PC-3 (cell line): ENCODE measurements around the gene PRSS33.

Source experiments
- EZH2 ChIP-seq: fragments of 300-600 bp; sonication (generic); IDR thresholded peaks from one replicate; pipeline ENCODE4 v1.6.1; 2017; ENCODE audit warnings: antibody characterized with exemption, mild to moderate bottlenecking, low read length; ENCODE audit not compliant: unreplicated experiment
- TF ChIP-seq, protein P1 (sequence below): fragments of 300-600 bp; sonication (generic); conservative IDR thresholded peaks from 2 replicates; pipeline ENCODE4 v1.5.1; 2017; ENCODE audit warnings: antibody characterized with exemption, low read depth, mild to moderate bottlenecking, low read length

- TF ChIP-seq, protein P1, sequence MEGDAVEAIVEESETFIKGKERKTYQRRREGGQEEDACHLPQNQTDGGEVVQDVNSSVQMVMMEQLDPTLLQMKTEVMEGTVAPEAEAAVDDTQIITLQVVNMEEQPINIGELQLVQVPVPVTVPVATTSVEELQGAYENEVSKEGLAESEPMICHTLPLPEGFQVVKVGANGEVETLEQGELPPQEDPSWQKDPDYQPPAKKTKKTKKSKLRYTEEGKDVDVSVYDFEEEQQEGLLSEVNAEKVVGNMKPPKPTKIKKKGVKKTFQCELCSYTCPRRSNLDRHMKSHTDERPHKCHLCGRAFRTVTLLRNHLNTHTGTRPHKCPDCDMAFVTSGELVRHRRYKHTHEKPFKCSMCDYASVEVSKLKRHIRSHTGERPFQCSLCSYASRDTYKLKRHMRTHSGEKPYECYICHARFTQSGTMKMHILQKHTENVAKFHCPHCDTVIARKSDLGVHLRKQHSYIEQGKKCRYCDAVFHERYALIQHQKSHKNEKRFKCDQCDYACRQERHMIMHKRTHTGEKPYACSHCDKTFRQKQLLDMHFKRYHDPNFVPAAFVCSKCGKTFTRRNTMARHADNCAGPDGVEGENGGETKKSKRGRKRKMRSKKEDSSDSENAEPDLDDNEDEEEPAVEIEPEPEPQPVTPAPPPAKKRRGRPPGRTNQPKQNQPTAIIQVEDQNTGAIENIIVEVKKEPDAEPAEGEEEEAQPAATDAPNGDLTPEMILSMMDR, result no peak
- no peak for TF ChIP-seq EZH2
These were observed 50.1 kb downstream of the PRSS33 start for GRCh38 chr16:2737238-2737605.
